Activated CD4-positive, alpha-beta T cell treated with anti-CD3 and anti-CD28 coated beads, Interleukin-2, amount 50 U/mL, for 16 hours (primary cell): ENCODE results near the gene ATP6V0D1.

Experiments used
- DNase-seq: peaks from one replicate; pipeline ENCODE4 v3.0.0-alpha.2; 2020

ATP6V0D1 gene

GRCh38 chr16:67388591-67388990, 92.4 kb downstream of the ATP6V0D1 start:
- DNase-seq = no peak

- no peak for DNase-seq
Observed at GRCh38 chr16:67388191-67388590, 92.8 kb downstream of the ATP6V0D1 start.
